SK-N-SH treated with all-trans-retinoic acid at 6 μM for 48 hours (cell line): ENCODE measurements around the gene LHFPL6.

Experiments
- CREB5 ChIP-seq: fragments of 250-450 bp; sonication (Bioruptor Pico); IDR thresholded peaks from 2 replicates; pipeline ENCODE4 v1.5.1; 2020; ENCODE audit warnings: low read depth, mild to moderate bottlenecking, moderate library complexity
- CSDC2 ChIP-seq: fragments of 250-450 bp; sonication (Bioruptor Pico); IDR thresholded peaks from 2 replicates; pipeline ENCODE4 v1.5.0; 2020; ENCODE audit warnings: mild to moderate bottlenecking, moderate library complexity
- OSR1 ChIP-seq: fragments of 250-450 bp; sonication (Bioruptor Pico); IDR thresholded peaks from 2 replicates; pipeline ENCODE4 v1.8.0; 2022; ENCODE audit warnings: moderate library complexity, mild to moderate bottlenecking, inconsistent platforms
- PATZ1 ChIP-seq: fragments of 250-450 bp; sonication (Bioruptor Pico); IDR thresholded peaks from 2 replicates; pipeline ENCODE4 v1.8.0; 2020; ENCODE audit warnings: mild to moderate bottlenecking, moderate library complexity, borderline replicate concordance
- POU6F1 ChIP-seq: fragments of 250-450 bp; sonication (Bioruptor Pico); IDR thresholded peaks from 2 replicates; pipeline ENCODE4 v1.8.0; 2021; ENCODE audit warnings: low read depth, mild to moderate bottlenecking, moderate library complexity, borderline replicate concordance
- RARB ChIP-seq: fragments of 250-450 bp; sonication (Bioruptor Pico); IDR thresholded peaks from 2 replicates; pipeline ENCODE4 v1.8.0; 2021; ENCODE audit warnings: mild to moderate bottlenecking, moderate library complexity
- SNAI2 ChIP-seq: fragments of 250-450 bp; sonication (Bioruptor Pico); IDR thresholded peaks from 2 replicates; pipeline ENCODE4 v1.5.0; 2020; ENCODE audit warnings: mild to moderate bottlenecking, moderate library complexity
- TCF4 ChIP-seq: fragments of 250-450 bp; sonication (Bioruptor Pico); IDR thresholded peaks from 2 replicates; pipeline ENCODE4 v1.8.0; 2021; ENCODE audit warnings: mild to moderate bottlenecking, moderate library complexity, borderline replicate concordance
- TOX ChIP-seq: fragments of 250-450 bp; sonication (Bioruptor Pico); IDR thresholded peaks from 2 replicates; pipeline ENCODE4 v1.8.0; 2021; ENCODE audit warnings: mild to moderate bottlenecking, moderate library complexity, borderline replicate concordance
- TSHZ2 ChIP-seq: fragments of 250-450 bp; sonication (Bioruptor Pico); IDR thresholded peaks from 2 replicates; pipeline ENCODE4 v1.5.0; 2020; ENCODE audit warnings: mild to moderate bottlenecking, moderate library complexity
- ZFP3 ChIP-seq: fragments of 250-450 bp; sonication (Bioruptor Pico); IDR thresholded peaks from 2 replicates; pipeline ENCODE4 v1.5.0; 2020; ENCODE audit warnings: mild to moderate bottlenecking, moderate library complexity
- ZFP30 ChIP-seq: fragments of 450-650 bp; formaldehyde crosslinking; IDR thresholded peaks from 2 replicates; pipeline ENCODE4 v1.5.0; 2022; ENCODE audit warnings: mild to moderate bottlenecking, moderate library complexity
- ZNF8 ChIP-seq: fragments of 450-650 bp; formaldehyde crosslinking; IDR thresholded peaks from 2 replicates; pipeline ENCODE4 v1.5.0; 2020; ENCODE audit warnings: mild to moderate bottlenecking, moderate library complexity

DNA sequence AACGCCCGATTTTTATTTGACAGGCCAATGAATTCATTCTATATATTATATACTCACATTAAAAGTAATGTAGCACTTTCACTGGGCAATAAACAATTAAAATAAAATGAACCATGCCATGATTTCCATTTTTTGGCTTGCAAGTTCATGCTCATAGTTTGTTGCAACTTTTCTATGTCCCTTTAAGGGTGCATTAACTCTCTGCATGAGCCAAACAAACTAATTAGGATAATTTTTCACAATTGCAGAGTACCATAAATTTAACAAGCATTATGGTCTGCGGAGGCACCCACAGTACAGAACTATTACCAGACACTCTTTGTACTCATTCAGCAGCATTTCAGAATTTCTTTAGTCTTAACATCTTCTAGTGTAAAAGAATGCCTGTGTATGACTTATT is 1.4 kb downstream of the LHFPL6 start:
- TF ChIP-seq ZNF8 (CRISPR knock-in tag) = no peak
- no peak for TF ChIP-seq RARB (CRISPR knock-in tag)
- no peak for TF ChIP-seq CSDC2 (CRISPR knock-in tag)
- TF ChIP-seq TOX = no peak
- no peak for TF ChIP-seq POU6F1 (CRISPR knock-in tag)
- TF ChIP-seq TCF4 (CRISPR knock-in tag) = no peak
- no peak for TF ChIP-seq OSR1
- no peak for TF ChIP-seq ZFP30 (CRISPR knock-in tag)
- TF ChIP-seq SNAI2 (CRISPR knock-in tag) = no peak
- TF ChIP-seq CREB5 (CRISPR knock-in tag) = no peak
- TF ChIP-seq PATZ1 (CRISPR knock-in tag) = no peak
- TF ChIP-seq TSHZ2 (CRISPR knock-in tag) = no peak
- no peak for TF ChIP-seq ZFP3
